Stomach (tissue), 4 donors: ENCODE measurements around the gene DIAPH2.

Source experiments
- CTCF ChIP-seq, 7 experiments: fragments of 450-650 bp in 4 of 7; fragments of 200-600 bp in 3 of 7; sonication (generic) in 3 of 7; IDR thresholded peaks; one replicate each; pipeline ENCODE4 v1.5.1; 2016 to 2019; ENCODE audit warnings: antibody characterized with exemption in 7 of 7, control low read depth in 2 of 7, mild to moderate bottlenecking in 1 of 7
- EP300 ChIP-seq: sonication (generic); formaldehyde crosslinking; IDR thresholded peaks from one replicate; pipeline ENCODE4 v1.6.1; 2017; ENCODE audit warnings: antibody characterized with exemption
- POLR2A ChIP-seq, 4 donors: fragments of 450-650 bp; IDR thresholded peaks; one replicate each; pipeline ENCODE4 v1.6.1; 2016; ENCODE audit warnings: antibody characterized with exemption in 4 of 4, control low read depth in 2 of 4, mild to moderate bottlenecking in 1 of 4, moderate library complexity in 1 of 4
- POLR2AphosphoS5 ChIP-seq, 3 donors: sonication (generic); formaldehyde crosslinking; IDR thresholded peaks; one replicate each; pipeline ENCODE4 v1.6.1; 2016; ENCODE audit warnings: antibody characterized with exemption in 3 of 3

DNA sequence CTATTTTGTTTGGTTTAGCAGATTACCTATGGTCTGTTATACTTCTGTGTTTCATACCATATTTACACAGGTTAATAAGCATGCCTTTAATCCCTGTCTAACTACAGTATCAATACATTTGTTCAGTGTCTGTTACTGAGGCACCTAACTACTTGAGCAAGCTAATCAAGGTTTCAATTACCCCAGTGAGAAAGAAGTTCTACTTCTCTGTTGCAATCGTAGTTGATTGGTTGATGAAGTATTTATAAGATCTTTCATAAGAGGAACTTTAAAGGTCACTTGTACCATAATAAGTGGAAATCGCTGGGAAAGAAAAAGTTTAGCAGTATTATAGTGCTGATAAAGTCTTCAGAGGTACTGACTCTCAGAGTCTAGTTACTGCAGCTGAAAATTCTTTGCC lies 689.6 kb downstream of the DIAPH2 start:
- TF ChIP-seq POLR2AphosphoS5 (IDR thresholded peaks at IDR 0.05) (no peak), CTCF (IDR thresholded peaks at IDR 0.05) (no peak), POLR2A (IDR thresholded peaks at IDR 0.05) (no peak), EP300 (no peak)
